SJSA1 (cell line): ENCODE data around the gene CAPNS1. TPM values are rescaled to one million over a fixed set of nuclear protein-coding genes. Genes with fewer than 3 reads are reported as not detected.
"Not testable (repeated sequence)": the region's sequence is repeated elsewhere in the genome, so short reads cannot be mapped to it uniquely, and the experiment has no call there.

ENCODE experiments used
- DNase-seq, 2 experiments: peaks; one replicate each; pipeline ENCODE4 v3.0.0-alpha.2; 2015 to 2020; ENCODE audit warnings: low spot score in 2 of 2, low read depth in 1 of 2
- H3K27ac ChIP-seq: fragments of 250-450 bp; sonication (Bioruptor Pico); 2 replicates; pipeline ENCODE4 v1.5.1; 2020; ENCODE audit warnings: mild to moderate bottlenecking, moderate library complexity
- H3K27me3 ChIP-seq: fragments of 250-450 bp; sonication (Bioruptor Pico); replicated peaks from 2 replicates; pipeline ENCODE4 v1.5.1; 2020; ENCODE audit warnings: mild to moderate bottlenecking, moderate library complexity
- H3K36me3 ChIP-seq: fragments of 250-450 bp; sonication (Bioruptor Pico); 2 replicates; pipeline ENCODE4 v1.5.1; 2020; ENCODE audit warnings: mild to moderate bottlenecking
- H3K4me1 ChIP-seq: fragments of 250-450 bp; sonication (Bioruptor Pico); replicated peaks from 2 replicates; pipeline ENCODE4 v1.6.1; 2021; ENCODE audit warnings: mild to moderate bottlenecking
- H3K4me3 ChIP-seq: fragments of 250-450 bp; sonication (Bioruptor Pico); 2 replicates; pipeline ENCODE4 v1.5.1; 2020; ENCODE audit warnings: mild to moderate bottlenecking
- H3K9me3 ChIP-seq: fragments of 250-450 bp; sonication (Bioruptor Pico); replicated peaks from 2 replicates; pipeline ENCODE4 v1.5.1; 2020; ENCODE audit warnings: mild to moderate bottlenecking
- total RNA-seq: library from RNA; depleted of rRNA; stranded (reverse); fragments of >200 nt; shearing (Covaris generic); gene quantifications from 2 replicates; pipeline ENCODE4 v1.2.3, GENCODE V29; 2014

CAPNS1 gene
- total RNA-seq, 1 experiment from 2014 or later = 466 TPM

- no peak for DNase-seq
- Histone ChIP-seq H3K27ac (no peak overlapping the region), H3K9me3 (no peaks in the 10 kb centered on the region), H3K4me3 (no peak overlapping the region), H3K27me3 (no peaks in the 10 kb centered on the region), H3K36me3 (peaks cover 68% of the 10 kb centered on the region), H3K4me1 (peaks cover 24% of the 10 kb centered on the region)
These were observed 10.7 kb downstream of the CAPNS1 start for GRCh38 chr19:36150586-36150985.

- H3K27ac ChIP-seq = no peak overlapping the region
- no peak overlapping the region for H3K4me3 ChIP-seq
- DNase-seq = no peak
These were observed 11.5 kb downstream of the CAPNS1 start for GRCh38 chr19:36151144-36152018.

GRCh38 chr19:36152019-36152351 is 12.1 kb downstream of the CAPNS1 start:
- H3K9me3 ChIP-seq = no peaks in the 10 kb centered on the region
- H3K36me3 ChIP-seq = peaks cover 54% of the 10 kb centered on the region
- no peak for DNase-seq
- H3K27ac ChIP-seq = no peak overlapping the region
- no peaks in the 10 kb centered on the region for H3K27me3 ChIP-seq
- H3K4me3 ChIP-seq = no peak overlapping the region
- peaks cover 25% of the 10 kb centered on the region for H3K4me1 ChIP-seq

More at GRCh38 chr19:36151144-36152018, 11.5 kb downstream of the CAPNS1 start:
- no peaks in the 10 kb centered on the region for H3K27me3 ChIP-seq
- H3K4me1 ChIP-seq = peaks cover 25% of the 10 kb centered on the region
- peaks cover 60% of the 10 kb centered on the region for H3K36me3 ChIP-seq
- H3K9me3 ChIP-seq = no peaks in the 10 kb centered on the region

- peaks cover 48% of the 10 kb centered on the region for H3K36me3 ChIP-seq
- DNase-seq = no peak
- no peaks in the 10 kb centered on the region for H3K9me3 ChIP-seq
- no peaks in the 10 kb centered on the region for H3K27me3 ChIP-seq
- peaks cover 25% of the 10 kb centered on the region for H3K4me1 ChIP-seq
- H3K4me3 ChIP-seq = no peak within 1 kb of the TSS
- H3K27ac ChIP-seq = no peak within 1 kb of the TSS
These were observed 12.7 kb downstream of the CAPNS1 start, which contains the start of gene COX7A1 for GRCh38 chr19:36152352-36153091. Gene COX7A1, minus strand, starts transcription at chr19:36152447. Its CDS starts 40 bp downstream, at chr19:36152407.

GRCh38 chr19:36153126-36153525 is 13.3 kb downstream of the CAPNS1 start:
- Histone ChIP-seq H3K36me3 (peaks cover 42% of the 10 kb centered on the region), H3K9me3 (no peaks in the 10 kb centered on the region), H3K4me3 (no peak overlapping the region), H3K4me1 (peaks cover 25% of the 10 kb centered on the region), H3K27ac (no peak overlapping the region), H3K27me3 (no peaks in the 10 kb centered on the region)
- DNase-seq = no peak

- H3K9me3 ChIP-seq = no peaks in the 10 kb centered on the region
- peaks cover 5% of the 10 kb centered on the region; the same call in 1 of the 2 replicates for H3K36me3 ChIP-seq
- no peak overlapping the region for H3K4me3 ChIP-seq
- DNase-seq = no peak
- H3K27ac ChIP-seq = no peak overlapping the region
- no peaks in the 10 kb centered on the region for H3K27me3 ChIP-seq
- no peaks in the 10 kb centered on the region for H3K4me1 ChIP-seq
These were observed 21.1 kb downstream of the CAPNS1 start for GRCh38 chr19:36160821-36161596.

- H3K27ac ChIP-seq = no peak overlapping the region
- H3K36me3 ChIP-seq = peaks cover 5% of the 10 kb centered on the region; the same call in 1 of the 2 replicates
- no peaks in the 10 kb centered on the region for H3K27me3 ChIP-seq
- H3K4me3 ChIP-seq = no peak overlapping the region
- DNase-seq = no peak
- H3K9me3 ChIP-seq = no peaks in the 10 kb centered on the region
- H3K4me1 ChIP-seq = peaks cover 7% of the 10 kb centered on the region; the same call in 1 of the 2 replicates
These were observed 23.9 kb downstream of the CAPNS1 start for GRCh38 chr19:36163813-36164212.

- DNase-seq = no peak
- no peaks in the 10 kb centered on the region for H3K36me3 ChIP-seq
- no peaks in the 10 kb centered on the region for H3K9me3 ChIP-seq
- peaks cover 19% of the 10 kb centered on the region for H3K4me1 ChIP-seq
- no peak overlapping the region for H3K27ac ChIP-seq
- H3K4me3 ChIP-seq = no peak overlapping the region
- H3K27me3 ChIP-seq = no peaks in the 10 kb centered on the region
These were observed 29.4 kb downstream of the CAPNS1 start for GRCh38 chr19:36169084-36169760.

- no peaks in the 10 kb centered on the region for H3K27me3 ChIP-seq
- peaks cover 15% of the 10 kb centered on the region for H3K4me1 ChIP-seq
- no peaks in the 10 kb centered on the region for H3K9me3 ChIP-seq
- no peak for DNase-seq
- no peaks in the 10 kb centered on the region for H3K36me3 ChIP-seq
- H3K4me3 ChIP-seq = no peak overlapping the region
- H3K27ac ChIP-seq = no peak overlapping the region
These were observed 33.0 kb downstream of the CAPNS1 start for GRCh38 chr19:36172852-36173251.

GRCh38 chr19:36173846-36174245 is 34.0 kb downstream of the CAPNS1 start:
- not testable (repeated sequence) for H3K27ac ChIP-seq, H3K9me3 ChIP-seq, H3K4me3 ChIP-seq, H3K27me3 ChIP-seq, H3K36me3 ChIP-seq, DNase-seq
- H3K4me1 ChIP-seq = peaks cover 12% of the 10 kb centered on the region

GRCh38 chr19:36179077-36179476 is 39.2 kb downstream of the CAPNS1 start:
- not testable (repeated sequence) for H3K27me3 ChIP-seq, H3K4me1 ChIP-seq, H3K27ac ChIP-seq, DNase-seq, H3K4me3 ChIP-seq, H3K9me3 ChIP-seq, H3K36me3 ChIP-seq

- DNase-seq = peak in 1 of 2 experiments; percentile 32
- Histone ChIP-seq H3K27me3 (no peaks in the 10 kb centered on the region), H3K27ac (peak overlapping the region; percentile 48), H3K4me3 (no peak overlapping the region), H3K4me1 (0 out of 2 replicates have a peak, but pooled peaks cover 3% of the 10 kb centered on the region), H3K36me3 (0 out of 2 replicates have a peak, but pooled peaks cover 2% of the 10 kb centered on the region), H3K9me3 (no peaks in the 10 kb centered on the region)
These were observed 42.9 kb downstream of the CAPNS1 start for GRCh38 chr19:36182612-36183244.

GRCh38 chr19:36183245-36183628 is 43.4 kb downstream of the CAPNS1 start:
- no peaks in the 10 kb centered on the region for H3K27me3 ChIP-seq
- H3K4me1 ChIP-seq = 0 out of 2 replicates have a peak, but pooled peaks cover 3% of the 10 kb centered on the region
- no peaks in the 10 kb centered on the region for H3K9me3 ChIP-seq
- no peak overlapping the region for H3K4me3 ChIP-seq
- peak overlapping the region; percentile 48 for H3K27ac ChIP-seq
- no peak for DNase-seq
- 0 out of 2 replicates have a peak, but pooled peaks cover 2% of the 10 kb centered on the region for H3K36me3 ChIP-seq
